ENCODE results near the gene PSME1. TPM values are rescaled to one million over a fixed set of nuclear protein-coding genes. Genes with fewer than 3 reads are reported as not detected.

Gene PSME1
- total RNA-seq, 1 experiment from 2014 or later: 76.8 TPM

DNA sequence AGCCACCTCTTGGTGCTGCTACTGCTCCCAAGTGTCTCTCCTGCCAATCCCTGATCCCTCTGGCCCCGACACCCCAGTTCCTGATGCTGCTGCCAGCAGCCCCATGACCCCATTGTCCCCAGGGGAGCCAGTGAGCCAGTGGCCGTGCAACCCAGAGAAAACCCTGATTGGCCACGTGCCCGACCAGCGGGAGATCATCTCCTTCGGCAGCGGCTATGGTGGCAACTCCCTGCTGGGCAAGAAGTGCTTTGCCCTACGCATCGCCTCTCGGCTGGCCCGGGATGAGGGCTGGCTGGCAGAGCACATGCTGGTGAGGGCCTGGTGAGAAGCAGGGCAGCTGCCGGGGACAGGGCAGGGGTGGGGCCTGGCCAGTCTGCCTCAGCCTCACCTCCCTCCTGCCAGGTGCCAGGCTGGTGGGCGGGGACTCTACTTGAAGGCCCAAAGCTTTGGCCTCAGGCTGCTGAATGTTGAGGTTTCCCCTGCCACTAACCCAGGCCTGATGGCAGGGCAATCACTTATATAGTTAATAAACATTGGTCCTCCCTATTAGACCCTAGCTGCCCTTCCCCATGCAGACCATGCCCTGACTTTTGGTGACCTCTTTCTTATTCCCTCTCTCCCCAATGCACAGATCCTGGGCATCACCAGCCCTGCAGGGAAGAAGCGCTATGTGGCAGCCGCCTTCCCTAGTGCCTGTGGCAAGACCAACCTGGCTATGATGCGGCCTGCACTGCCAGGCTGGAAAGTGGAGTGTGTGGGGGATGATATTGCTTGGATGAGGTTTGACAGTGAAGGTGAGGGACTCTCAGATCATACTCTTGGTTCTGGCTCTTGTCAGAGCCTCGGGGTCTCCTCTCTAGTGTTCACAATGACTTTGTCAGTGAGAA, 36.8 kb upstream of the PSME1 start:
- ChIA-PET CTCF (interaction anchor here (11.7 kb wide), 1 partner anchor 10 kb away, joined by 170 read pairs; no protein-coding TSS in a partner anchor), POLR2A (no interaction called here)
- H3K4me3 Mint-ChIP-seq: no peak overlapping the region
- no peaks in the 10 kb centered on the region for H3K27me3 Mint-ChIP-seq (ENCODE audit: low read depth)
- TF ChIP-seq HMGA2 (CRISPR knock-in tag; IDR thresholded peaks at IDR 0.05) (no peak), JAZF1 (CRISPR knock-in tag; IDR thresholded peaks at IDR 0.05) (no peak), RORB (CRISPR knock-in tag; IDR thresholded peaks at IDR 0.05) (no peak), NR1H2 (CRISPR knock-in tag; IDR thresholded peaks at IDR 0.05) (no peak), ZNF232 (CRISPR knock-in tag; IDR thresholded peaks at IDR 0.05) (no peak), KAT7 (CRISPR knock-in tag; IDR thresholded peaks at IDR 0.05; ENCODE audit: borderline replicate concordance) (no peak), SMAD4 (CRISPR knock-in tag; IDR thresholded peaks at IDR 0.05) (no peak), GTF2I (CRISPR knock-in tag; conservative IDR thresholded peaks at IDR 0.05) (no peak), GRHL2 (CRISPR knock-in tag; IDR thresholded peaks at IDR 0.05; ENCODE audit: insufficient replicate concordance, severe bottlenecking) (no peak), TCF7 (CRISPR knock-in tag; IDR thresholded peaks at IDR 0.05; ENCODE audit: low read depth) (no peak)
- TF ChIP-seq, protein P1, sequence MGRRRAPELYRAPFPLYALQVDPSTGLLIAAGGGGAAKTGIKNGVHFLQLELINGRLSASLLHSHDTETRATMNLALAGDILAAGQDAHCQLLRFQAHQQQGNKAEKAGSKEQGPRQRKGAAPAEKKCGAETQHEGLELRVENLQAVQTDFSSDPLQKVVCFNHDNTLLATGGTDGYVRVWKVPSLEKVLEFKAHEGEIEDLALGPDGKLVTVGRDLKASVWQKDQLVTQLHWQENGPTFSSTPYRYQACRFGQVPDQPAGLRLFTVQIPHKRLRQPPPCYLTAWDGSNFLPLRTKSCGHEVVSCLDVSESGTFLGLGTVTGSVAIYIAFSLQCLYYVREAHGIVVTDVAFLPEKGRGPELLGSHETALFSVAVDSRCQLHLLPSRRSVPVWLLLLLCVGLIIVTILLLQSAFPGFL (CRISPR knock-in tag; IDR thresholded peaks at IDR 0.05; ENCODE audit: borderline replicate concordance): no peak
- TF ChIP-seq, protein P2, sequence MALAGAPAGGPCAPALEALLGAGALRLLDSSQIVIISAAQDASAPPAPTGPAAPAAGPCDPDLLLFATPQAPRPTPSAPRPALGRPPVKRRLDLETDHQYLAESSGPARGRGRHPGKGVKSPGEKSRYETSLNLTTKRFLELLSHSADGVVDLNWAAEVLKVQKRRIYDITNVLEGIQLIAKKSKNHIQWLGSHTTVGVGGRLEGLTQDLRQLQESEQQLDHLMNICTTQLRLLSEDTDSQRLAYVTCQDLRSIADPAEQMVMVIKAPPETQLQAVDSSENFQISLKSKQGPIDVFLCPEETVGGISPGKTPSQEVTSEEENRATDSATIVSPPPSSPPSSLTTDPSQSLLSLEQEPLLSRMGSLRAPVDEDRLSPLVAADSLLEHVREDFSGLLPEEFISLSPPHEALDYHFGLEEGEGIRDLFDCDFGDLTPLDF (CRISPR knock-in tag; IDR thresholded peaks at IDR 0.05): no peak
- TF ChIP-seq, protein P3, sequence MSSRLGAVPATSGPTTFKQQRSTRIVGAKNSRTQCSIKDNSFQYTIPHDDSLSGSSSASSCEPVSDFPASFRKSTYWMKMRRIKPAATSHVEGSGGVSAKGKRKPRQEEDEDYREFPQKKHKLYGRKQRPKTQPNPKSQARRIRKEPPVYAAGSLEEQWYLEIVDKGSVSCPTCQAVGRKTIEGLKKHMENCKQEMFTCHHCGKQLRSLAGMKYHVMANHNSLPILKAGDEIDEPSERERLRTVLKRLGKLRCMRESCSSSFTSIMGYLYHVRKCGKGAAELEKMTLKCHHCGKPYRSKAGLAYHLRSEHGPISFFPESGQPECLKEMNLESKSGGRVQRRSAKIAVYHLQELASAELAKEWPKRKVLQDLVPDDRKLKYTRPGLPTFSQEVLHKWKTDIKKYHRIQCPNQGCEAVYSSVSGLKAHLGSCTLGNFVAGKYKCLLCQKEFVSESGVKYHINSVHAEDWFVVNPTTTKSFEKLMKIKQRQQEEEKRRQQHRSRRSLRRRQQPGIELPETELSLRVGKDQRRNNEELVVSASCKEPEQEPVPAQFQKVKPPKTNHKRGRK (CRISPR knock-in tag; IDR thresholded peaks at IDR 0.05; ENCODE audit: borderline replicate concordance): no peak
- TF ChIP-seq, protein P4, sequence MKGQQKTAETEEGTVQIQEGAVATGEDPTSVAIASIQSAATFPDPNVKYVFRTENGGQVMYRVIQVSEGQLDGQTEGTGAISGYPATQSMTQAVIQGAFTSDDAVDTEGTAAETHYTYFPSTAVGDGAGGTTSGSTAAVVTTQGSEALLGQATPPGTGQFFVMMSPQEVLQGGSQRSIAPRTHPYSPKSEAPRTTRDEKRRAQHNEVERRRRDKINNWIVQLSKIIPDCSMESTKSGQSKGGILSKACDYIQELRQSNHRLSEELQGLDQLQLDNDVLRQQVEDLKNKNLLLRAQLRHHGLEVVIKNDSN (CRISPR knock-in tag; IDR thresholded peaks at IDR 0.05): no peak
- TF ChIP-seq, protein P5, sequence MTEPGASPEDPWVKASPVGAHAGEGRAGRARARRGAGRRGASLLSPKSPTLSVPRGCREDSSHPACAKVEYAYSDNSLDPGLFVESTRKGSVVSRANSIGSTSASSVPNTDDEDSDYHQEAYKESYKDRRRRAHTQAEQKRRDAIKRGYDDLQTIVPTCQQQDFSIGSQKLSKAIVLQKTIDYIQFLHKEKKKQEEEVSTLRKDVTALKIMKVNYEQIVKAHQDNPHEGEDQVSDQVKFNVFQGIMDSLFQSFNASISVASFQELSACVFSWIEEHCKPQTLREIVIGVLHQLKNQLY (CRISPR knock-in tag; IDR thresholded peaks at IDR 0.05): no peak
- TF ChIP-seq, protein P6, sequence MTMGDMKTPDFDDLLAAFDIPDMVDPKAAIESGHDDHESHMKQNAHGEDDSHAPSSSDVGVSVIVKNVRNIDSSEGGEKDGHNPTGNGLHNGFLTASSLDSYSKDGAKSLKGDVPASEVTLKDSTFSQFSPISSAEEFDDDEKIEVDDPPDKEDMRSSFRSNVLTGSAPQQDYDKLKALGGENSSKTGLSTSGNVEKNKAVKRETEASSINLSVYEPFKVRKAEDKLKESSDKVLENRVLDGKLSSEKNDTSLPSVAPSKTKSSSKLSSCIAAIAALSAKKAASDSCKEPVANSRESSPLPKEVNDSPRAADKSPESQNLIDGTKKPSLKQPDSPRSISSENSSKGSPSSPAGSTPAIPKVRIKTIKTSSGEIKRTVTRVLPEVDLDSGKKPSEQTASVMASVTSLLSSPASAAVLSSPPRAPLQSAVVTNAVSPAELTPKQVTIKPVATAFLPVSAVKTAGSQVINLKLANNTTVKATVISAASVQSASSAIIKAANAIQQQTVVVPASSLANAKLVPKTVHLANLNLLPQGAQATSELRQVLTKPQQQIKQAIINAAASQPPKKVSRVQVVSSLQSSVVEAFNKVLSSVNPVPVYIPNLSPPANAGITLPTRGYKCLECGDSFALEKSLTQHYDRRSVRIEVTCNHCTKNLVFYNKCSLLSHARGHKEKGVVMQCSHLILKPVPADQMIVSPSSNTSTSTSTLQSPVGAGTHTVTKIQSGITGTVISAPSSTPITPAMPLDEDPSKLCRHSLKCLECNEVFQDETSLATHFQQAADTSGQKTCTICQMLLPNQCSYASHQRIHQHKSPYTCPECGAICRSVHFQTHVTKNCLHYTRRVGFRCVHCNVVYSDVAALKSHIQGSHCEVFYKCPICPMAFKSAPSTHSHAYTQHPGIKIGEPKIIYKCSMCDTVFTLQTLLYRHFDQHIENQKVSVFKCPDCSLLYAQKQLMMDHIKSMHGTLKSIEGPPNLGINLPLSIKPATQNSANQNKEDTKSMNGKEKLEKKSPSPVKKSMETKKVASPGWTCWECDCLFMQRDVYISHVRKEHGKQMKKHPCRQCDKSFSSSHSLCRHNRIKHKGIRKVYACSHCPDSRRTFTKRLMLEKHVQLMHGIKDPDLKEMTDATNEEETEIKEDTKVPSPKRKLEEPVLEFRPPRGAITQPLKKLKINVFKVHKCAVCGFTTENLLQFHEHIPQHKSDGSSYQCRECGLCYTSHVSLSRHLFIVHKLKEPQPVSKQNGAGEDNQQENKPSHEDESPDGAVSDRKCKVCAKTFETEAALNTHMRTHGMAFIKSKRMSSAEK (CRISPR knock-in tag; IDR thresholded peaks at IDR 0.05; ENCODE audit: borderline replicate concordance): no peak
- TF ChIP-seq, protein P7, sequence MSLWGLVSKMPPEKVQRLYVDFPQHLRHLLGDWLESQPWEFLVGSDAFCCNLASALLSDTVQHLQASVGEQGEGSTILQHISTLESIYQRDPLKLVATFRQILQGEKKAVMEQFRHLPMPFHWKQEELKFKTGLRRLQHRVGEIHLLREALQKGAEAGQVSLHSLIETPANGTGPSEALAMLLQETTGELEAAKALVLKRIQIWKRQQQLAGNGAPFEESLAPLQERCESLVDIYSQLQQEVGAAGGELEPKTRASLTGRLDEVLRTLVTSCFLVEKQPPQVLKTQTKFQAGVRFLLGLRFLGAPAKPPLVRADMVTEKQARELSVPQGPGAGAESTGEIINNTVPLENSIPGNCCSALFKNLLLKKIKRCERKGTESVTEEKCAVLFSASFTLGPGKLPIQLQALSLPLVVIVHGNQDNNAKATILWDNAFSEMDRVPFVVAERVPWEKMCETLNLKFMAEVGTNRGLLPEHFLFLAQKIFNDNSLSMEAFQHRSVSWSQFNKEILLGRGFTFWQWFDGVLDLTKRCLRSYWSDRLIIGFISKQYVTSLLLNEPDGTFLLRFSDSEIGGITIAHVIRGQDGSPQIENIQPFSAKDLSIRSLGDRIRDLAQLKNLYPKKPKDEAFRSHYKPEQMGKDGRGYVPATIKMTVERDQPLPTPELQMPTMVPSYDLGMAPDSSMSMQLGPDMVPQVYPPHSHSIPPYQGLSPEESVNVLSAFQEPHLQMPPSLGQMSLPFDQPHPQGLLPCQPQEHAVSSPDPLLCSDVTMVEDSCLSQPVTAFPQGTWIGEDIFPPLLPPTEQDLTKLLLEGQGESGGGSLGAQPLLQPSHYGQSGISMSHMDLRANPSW (CRISPR knock-in tag; conservative IDR thresholded peaks at IDR 0.05; ENCODE audit: low read depth): no peak
- H3K9me3 Mint-ChIP-seq: peaks cover 13% of the 10 kb centered on the region
- peaks cover 46% of the 10 kb centered on the region for H3K36me3 Mint-ChIP-seq
- peaks cover 12% of the 10 kb centered on the region for H3K4me1 Mint-ChIP-seq
- DNase-seq (ENCODE audit: low spot score) (no peak), ATAC-seq (no peak)
- H3K27ac Mint-ChIP-seq: 0 out of 2 replicates have a peak overlapping the region, but pooled peaks have one; percentile 41

Measured in WTC11 (cell line).